ENCODE results near the gene OSTC. TPM values are rescaled to one million over a fixed set of nuclear protein-coding genes. Genes with fewer than 3 reads are reported as not detected.

The OSTC gene
- polyA plus RNA-seq, 4 donors = 269 to 306 (median 301) TPM

- no peak for DNase-seq (ENCODE audit: low read depth in 4 of 4, low spot score in 3 of 4)
Measured at GRCh38 chr4:108644237-108644636, 6.2 kb upstream of the OSTC start.

- DNase-seq (ENCODE audit: low read depth in 4 of 4, low spot score in 3 of 4) = no peak
Measured at GRCh38 chr4:108646706-108647105, 3.7 kb upstream of the OSTC start.

GRCh38 chr4:108649863-108650211, 562 bp upstream of the OSTC start:
- DNase-seq (ENCODE audit: low read depth in 4 of 4, low spot score in 3 of 4) = no peak

GRCh38 chr4:108651014-108651791, 804 bp downstream of the OSTC start:
- no peak for DNase-seq (ENCODE audit: low read depth in 4 of 4, low spot score in 3 of 4)

GRCh38 chr4:108662629-108663028, 12.2 kb downstream of the OSTC start:
- peak in 3 of 4 donors; percentile 49 to 61 (median 59) for DNase-seq (ENCODE audit: low read depth in 4 of 4, low spot score in 3 of 4)

GRCh38 chr4:108674356-108674977, 24.1 kb downstream of the OSTC start:
- DNase-seq (ENCODE audit: low read depth in 4 of 4, low spot score in 3 of 4) = no peak

- no peak for DNase-seq (ENCODE audit: low read depth in 4 of 4, low spot score in 3 of 4)
Measured at GRCh38 chr4:108681321-108681809, 31.0 kb downstream of the OSTC start.

GRCh38 chr4:108683479-108683878, 33.1 kb downstream of the OSTC start:
- peak in 1 of 4 donors; percentile 5 for DNase-seq (ENCODE audit: low read depth in 4 of 4, low spot score in 3 of 4)

GRCh38 chr4:108685036-108685686, 34.8 kb downstream of the OSTC start:
- no peak for DNase-seq (ENCODE audit: low read depth in 4 of 4, low spot score in 3 of 4)

- DNase-seq (ENCODE audit: low read depth in 4 of 4, low spot score in 3 of 4) = no peak
Measured at GRCh38 chr4:108690738-108691137, 40.3 kb downstream of the OSTC start.

GRCh38 chr4:108693211-108693610, 42.8 kb downstream of the OSTC start:
- no peak for DNase-seq (ENCODE audit: low read depth in 4 of 4, low spot score in 3 of 4)

GRCh38 chr4:108693819-108694218, 43.4 kb downstream of the OSTC start:
- no peak for DNase-seq (ENCODE audit: low read depth in 4 of 4, low spot score in 3 of 4)

GRCh38 chr4:108694423-108694822, 44.0 kb downstream of the OSTC start:
- DNase-seq (ENCODE audit: low read depth in 4 of 4, low spot score in 3 of 4) = no peak

GRCh38 chr4:108695062-108695461, 44.7 kb downstream of the OSTC start:
- DNase-seq (ENCODE audit: low read depth in 4 of 4, low spot score in 3 of 4) = no peak

GRCh38 chr4:108696160-108696559, 45.8 kb downstream of the OSTC start:
- no peak for DNase-seq (ENCODE audit: low read depth in 4 of 4, low spot score in 3 of 4)

GRCh38 chr4:108700081-108700757, 49.8 kb downstream of the OSTC start:
- no peak for DNase-seq (ENCODE audit: low read depth in 4 of 4, low spot score in 3 of 4)

GRCh38 chr4:108702960-108703359, 52.6 kb downstream of the OSTC start:
- DNase-seq (ENCODE audit: low read depth in 4 of 4, low spot score in 3 of 4) = no peak

- no peak for DNase-seq (ENCODE audit: low read depth in 4 of 4, low spot score in 3 of 4)
Measured at GRCh38 chr4:108703370-108703769, 53.0 kb downstream of the OSTC start.

GRCh38 chr4:108703966-108704365, 53.6 kb downstream of the OSTC start:
- DNase-seq (ENCODE audit: low read depth in 4 of 4, low spot score in 3 of 4) = no peak

GRCh38 chr4:108706289-108706688, 55.9 kb downstream of the OSTC start:
- no peak for DNase-seq (ENCODE audit: low read depth in 4 of 4, low spot score in 3 of 4)

GRCh38 chr4:108709234-108709633, 58.8 kb downstream of the OSTC start:
- no peak for DNase-seq (ENCODE audit: low read depth in 4 of 4, low spot score in 3 of 4)

All from right renal pelvis (tissue), 4 donors.